RPMI7951 (cell line): ENCODE results near the gene CST9. TPM values are rescaled to one million over a fixed set of nuclear protein-coding genes. Genes with fewer than 3 reads are reported as not detected.
A peak's percentile ranks its signal among the peaks of the same experiment; 100 is the strongest.
"Not testable (repeated sequence)": the region's sequence is repeated elsewhere in the genome, so short reads cannot be mapped to it uniquely, and the experiment has no call there.

Experiments
- DNase-seq: peaks from one replicate; pipeline ENCODE4 v3.0.0-alpha.2; 2012; ENCODE audit warnings: low read depth
- total RNA-seq: library from RNA; depleted of rRNA; stranded (reverse); fragments of >200 nt; shearing (Covaris generic); gene quantifications from 2 replicates; pipeline ENCODE4 v1.2.3, GENCODE V29; 2014

The CST9 gene
- total RNA-seq, 1 experiment from 2014 or later = not detected

DNA sequence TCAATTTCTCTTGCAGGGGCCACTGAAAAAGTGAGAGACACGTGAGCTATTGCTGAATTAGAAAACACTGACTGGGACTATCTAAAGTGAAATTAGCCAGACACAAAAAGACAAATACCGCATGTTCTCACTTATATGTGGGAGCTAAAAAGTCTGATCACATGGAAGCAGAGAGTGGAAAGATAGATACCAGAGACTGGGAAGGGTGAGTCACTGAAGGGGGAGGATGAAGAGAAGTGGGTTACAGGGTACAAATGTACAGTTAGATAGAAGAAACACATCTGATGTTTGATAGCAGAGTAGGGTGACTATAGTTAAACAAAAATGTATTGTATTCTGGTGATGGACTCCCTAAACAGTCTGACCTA is 18.6 kb upstream of the CST9 start:
- peak; percentile 52 for DNase-seq

DNA sequence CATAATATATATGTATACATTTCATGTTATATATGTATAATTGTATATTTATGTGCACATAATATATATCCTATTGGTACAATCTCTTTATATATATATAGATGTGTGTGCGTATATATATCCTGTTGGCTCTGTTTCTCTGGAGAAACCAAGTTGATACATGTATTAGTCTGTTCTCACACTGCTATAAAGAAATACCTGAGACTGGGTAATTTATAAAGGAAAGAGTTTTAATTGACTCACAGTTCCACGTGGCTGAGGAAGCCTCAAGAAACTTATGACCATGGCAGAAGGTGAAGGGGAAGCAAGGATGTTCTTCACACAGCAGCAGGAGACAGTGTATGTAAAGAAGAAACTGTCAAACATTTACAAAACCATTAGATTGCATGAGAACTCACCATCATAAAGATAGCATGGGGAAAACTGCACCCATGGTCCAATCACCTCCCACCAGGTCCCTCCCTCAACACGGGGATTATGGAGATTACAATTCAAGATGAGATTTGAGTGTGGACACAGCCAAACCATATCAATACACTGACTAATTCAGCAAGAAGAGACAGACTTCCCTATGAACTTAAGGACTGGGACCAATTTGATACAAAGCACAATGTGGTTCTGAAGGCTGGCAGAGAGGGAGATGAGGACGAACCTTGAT is 18.1 kb upstream of the CST9 start:
- DNase-seq = no peak

DNA sequence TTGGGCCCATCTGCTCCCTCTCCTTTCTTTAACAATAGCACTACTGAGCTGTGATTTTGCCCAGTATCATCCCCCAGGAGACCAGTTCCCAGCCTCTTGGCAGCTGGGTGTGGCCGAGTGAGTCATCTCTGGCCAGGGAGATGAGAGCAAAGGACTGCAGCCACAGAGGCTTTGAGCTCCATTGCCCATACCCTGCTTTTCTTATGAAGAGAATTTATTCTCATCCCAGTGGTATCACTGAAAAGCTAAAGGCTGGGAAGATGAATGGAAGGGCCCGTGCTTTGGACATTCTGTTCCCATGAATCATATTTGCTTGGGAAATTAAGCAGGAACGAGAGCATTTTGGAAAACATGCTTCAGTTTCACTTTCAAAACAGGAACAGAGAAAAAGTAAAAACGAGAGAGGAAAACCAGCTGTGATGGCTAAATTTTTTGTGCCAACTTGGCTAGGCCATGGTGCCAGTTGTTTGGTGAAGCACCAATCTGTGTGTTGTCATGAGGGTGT is 17.2 kb upstream of the CST9 start:
- DNase-seq = peak; percentile 97

DNA sequence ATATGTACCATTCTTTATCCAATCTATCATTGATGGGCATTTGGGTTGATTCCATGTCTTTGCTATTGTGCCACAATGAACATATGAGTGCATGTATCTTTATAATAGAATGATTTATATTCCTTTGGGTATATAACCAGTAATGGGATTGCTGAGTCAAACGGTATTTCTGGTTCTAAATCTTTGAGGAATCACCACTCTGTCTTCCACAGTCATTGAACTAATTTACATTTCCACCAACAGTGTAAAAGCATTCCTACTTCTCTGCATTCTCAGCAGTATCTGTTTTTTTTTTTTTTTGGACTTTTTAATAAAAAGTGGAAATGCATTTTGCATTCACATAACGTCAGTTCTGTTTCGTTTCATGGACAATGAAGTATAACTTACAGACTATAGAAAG is 16.7 kb upstream of the CST9 start:
- not testable (repeated sequence) for DNase-seq

DNA sequence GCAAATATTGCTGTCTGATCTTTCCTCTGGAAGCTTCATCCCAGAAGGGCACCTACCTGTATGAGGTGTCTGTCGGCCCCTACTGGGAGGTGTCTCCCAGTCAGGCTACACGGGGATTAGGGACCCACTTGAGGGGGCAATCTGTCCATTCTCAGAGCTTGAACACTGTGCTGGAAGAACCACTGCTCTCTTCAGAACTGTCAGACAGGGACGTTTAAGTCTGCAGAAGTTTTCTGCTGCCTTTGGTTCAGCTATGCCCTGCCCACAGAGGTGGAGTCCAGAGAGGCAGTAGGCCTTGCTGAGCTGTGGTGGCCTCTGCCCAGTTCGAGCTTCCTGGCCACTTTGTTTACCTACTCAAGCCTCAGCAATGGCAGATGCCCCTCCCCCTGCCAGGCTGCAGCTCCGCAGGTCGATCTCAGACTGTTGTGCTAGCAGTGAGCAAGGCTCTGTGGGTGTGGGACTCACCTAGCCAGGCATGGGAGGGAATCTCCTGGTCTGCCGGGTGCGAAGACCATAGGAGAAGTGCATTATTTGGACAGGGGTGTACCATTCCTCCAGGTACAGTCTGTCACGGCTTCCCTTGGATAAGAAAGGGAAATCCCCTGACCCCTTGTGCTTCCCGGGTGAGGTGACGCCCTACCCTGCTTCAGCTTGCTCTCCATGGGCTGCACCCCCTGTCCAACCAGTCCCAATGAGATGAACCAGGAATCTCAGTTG is 15.1 kb upstream of the CST9 start:
- not testable (repeated sequence) for DNase-seq

DNA sequence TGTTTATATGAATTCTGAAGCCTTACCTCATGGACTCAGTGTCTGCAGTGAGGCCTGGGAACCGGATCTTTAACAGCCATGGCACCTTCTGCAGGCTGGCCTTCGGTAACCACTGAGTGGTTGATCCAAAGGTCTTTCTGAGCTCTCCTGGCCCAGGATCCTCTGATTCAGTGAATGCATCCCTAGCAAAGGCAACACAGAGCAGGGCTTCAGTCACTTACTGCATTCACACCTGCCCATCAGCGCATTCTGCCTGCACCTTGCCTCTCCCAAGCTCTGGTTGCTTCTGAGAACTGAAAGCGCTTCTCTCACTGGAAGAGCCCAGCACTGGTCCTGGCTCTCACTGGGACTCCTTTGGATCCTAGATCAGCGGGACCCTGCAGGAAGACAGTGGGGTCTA is 8.4 kb upstream of the CST9 start:
- DNase-seq = no peak

DNA sequence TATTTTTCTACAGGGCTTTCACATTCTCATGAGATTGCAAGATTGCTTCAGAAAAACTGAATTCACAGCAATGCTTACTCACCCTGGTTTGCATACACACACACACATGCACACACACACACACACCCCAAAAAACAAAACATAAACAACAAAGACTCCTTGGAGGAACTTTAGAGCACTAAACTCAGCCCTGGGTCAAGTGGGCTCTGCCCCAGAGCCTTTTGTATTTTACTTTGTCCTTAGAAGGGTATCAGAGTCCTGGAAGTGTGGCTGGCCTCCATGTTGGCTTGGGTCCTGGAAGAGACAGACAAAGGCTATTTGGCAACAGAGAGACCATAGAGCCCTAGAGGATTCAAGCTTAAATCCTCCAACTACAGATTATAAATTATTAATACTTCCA is 8.0 kb upstream of the CST9 start:
- DNase-seq = no peak

DNA sequence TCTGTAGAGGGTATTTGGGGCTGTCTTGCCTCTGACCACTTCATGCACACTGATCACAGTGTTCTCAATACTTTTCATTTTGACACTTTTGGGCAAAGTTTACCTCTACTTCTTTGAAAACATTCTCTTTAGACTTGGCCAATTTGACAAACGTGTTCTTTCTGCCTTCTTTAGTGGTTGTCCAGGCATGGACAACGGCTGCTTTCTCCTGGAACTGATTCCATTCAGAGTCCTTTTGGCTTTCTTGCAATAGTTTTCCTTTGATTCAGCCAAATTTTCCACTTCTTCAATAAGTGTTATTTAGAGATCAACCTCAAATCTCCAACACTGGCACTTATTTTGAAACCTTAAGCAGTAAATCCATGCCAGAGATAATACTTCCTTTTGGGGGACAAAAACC is 6.7 kb upstream of the CST9 start:
- DNase-seq = no peak

DNA sequence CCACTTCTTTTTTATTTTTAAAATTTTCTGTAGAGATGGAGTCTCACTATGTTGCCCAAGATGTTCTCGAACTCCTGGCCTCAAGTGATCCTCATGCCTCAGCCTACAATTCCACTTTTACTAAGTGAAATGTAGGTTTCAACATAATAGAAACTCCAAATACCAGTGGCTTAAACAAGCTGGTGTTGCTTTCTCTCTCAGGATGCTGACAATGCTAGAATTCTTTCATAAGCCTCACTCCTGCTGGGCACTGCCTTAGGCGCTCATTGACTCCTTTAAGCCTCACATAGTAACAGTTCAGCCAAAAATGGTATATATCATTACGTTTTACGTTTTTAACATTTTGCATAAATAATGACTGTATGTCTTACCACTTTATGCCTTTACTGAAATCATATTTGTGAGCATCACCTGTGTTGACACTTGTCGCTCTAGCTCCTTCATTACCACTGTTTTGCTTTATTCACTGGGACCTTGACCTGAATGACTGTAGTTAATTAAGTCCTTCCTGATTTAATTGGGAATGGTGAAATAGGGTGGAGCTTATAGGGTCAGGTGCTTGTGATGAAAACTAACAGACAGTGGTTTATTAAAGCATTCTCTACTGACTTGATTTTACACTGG is 3.9 kb upstream of the CST9 start:
- no peak for DNase-seq

DNA sequence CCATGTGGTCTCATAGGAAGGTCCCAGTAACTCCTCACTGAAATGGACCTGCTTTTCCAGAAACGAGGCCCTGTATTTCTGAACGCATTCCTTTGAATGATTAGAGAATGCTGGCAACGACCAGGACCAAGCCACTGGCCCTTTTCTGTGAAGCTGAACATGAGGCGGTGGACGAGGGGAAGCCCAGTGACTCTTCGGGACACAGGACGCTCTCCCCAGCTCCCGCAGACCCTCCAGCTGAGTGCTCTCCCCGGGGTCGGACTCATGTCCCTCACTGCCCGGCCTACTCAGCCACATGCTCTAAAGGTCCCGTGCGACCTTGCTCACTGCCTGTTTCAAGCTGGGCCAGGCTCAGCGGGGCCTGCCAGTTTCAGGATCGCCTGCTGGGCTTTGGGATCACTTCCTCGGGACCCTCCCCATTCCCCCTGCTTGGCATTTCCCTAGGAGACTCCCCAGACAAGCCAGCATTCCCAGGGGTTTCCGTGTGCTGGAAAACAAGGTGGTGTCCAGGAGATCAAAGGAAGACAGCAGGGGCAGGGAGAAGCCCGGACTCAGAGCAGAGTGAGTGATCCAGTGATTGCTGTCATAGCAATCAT is 2.6 kb upstream of the CST9 start:
- DNase-seq = no peak

DNA sequence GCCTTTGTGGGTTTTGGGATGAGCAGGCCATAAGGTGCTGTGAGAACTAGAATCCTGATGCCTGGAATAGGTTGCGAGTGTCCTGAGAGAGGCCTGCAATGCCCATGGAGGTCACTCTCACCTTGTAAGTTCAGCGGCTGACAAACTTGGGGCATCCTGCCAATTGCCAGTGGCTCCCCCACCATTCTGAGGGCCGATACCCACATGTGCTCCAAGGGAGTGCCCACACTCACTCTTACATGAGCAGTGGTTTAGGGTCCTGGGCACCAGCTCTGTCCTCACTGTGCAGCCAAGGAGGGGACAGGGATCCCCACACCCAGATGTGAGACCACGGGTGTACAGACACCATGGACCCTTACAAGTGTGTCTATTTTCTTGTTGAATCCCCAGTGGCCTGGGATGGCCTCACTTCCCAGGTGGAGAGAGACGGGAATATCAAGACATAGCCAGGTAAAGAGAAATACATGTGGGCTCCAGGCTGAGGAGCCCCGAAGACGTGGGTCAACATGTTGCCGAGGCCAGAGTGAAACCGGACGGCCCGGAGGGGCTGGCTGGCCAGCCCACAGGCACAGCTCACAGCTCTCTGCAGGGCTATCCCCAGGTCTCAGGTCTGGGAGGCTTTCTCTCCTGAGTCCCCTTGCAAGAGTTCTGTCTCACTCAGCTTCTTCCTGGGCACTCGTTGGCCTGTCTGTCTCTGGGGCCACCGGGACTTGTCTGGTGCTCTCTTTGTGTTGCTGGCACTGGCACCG is 2.0 kb upstream of the CST9 start:
- DNase-seq = no peak

DNA sequence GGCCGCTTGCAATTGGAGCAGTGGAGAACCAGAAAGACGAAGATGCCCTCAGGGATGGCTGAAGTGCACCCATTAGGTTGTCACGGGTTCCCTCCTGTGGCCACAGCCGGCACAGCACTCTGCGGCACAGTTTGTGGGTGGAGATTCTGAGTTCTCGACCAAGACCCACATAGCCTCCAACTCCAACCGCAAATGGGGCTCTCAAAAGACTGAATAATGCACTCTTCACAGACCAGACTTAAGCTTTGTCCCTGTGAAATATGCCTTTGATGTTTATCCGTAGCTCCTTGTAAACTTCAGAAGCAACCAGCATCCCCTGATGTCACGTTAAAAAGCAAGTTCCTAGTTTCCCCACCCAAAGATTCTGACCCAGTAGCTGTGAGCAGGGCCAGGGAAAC is 934 bp upstream of the CST9 start:
- DNase-seq = peak; percentile 84

DNA sequence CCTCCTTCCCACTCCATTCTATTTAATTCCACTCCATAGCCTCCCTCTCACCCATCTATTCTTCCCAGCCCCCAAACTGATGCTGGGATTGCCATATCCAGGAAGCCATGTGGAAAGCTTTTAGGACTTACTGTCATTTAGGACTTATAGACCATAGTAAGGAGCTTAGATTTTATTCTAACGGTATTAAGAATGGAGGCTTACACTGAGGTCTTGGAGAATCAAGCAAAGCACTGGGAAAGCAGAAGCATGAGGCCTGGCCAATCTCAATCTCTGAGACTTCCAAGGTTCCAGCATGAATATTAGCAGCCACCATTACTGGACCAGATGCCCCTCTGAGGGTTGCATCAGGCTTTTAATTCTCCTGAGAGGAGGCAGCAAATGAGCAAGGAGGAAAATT is 1.4 kb downstream of the CST9 start:
- no peak for DNase-seq

DNA sequence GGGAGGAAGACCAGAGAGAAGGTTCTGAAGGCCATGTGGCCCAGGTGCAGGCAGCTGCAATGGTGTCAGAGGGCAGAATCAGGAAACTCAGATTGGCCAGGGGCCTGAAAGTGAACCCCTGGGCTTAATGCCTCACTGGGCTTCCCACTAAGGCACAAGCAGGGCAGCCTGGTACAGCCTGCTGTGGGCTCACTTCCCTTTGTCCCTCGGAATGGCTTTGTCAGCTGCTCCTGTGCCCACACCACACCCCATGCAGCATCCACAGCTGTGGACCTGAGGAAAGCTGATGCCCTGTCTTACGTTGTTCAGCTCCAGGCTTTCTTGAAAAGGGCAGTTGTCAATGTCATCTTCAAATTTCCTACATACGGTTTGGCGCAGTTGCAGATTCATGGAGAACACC is 2.4 kb downstream of the CST9 start:
- no peak for DNase-seq

DNA sequence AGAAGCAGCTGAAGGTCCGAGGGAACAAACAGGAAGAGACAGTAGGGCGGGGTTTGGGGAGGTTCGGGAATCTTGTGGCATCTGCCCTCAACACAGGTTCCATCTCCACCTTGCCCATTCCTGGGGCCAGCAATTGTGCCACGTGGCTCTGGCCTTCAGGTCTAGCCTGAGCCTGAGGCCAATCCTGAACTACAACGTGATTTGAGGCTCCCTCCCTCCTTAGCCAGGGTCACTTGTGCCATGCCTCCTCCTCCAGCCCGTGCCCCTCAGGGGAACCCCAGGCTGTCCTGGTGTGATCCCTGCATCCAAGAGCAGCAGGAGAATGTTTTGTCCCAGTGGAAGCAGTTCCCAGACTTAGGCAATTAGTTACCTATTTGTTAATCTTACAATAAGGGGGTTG is 3.0 kb downstream of the CST9 start:
- no peak for DNase-seq

DNA sequence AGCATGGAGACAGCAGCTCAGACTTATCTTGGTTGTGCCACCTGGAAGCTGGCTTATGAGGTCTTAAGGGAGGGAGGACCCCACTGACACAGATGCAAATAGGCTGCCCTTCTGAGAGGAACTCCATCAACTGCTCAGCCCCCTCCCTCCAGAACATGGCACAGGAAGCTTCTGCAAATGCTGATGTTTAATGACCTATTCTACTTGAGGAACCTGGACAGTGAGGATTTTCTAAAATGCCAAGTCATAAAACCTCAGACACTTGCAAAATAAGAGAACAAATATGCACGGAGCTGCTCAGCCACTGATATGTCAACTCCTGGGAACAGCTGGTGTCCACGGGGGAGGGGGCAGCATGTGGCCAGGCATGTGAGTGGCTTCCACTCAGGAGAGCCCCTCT is 3.5 kb downstream of the CST9 start:
- DNase-seq = no peak

DNA sequence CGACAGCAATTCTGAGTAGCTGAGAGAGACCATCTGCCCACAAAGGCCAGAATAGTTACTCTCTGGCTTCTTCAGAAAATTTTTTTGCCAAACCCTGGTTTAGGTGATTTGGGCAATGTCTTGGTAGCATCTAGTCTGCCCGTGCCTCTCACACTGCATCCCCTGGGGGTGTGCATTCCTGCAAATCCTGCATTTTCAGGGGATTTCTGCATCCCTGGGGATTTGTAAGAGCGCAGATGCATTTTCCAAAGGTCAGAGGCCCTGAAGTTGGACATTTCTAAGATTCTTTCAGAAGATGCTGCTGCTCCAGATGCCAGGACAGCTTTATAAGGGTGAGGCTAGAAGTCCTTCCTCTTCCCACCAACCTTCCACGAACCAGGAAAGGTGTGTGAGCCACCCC is 4.0 kb downstream of the CST9 start:
- no peak for DNase-seq

DNA sequence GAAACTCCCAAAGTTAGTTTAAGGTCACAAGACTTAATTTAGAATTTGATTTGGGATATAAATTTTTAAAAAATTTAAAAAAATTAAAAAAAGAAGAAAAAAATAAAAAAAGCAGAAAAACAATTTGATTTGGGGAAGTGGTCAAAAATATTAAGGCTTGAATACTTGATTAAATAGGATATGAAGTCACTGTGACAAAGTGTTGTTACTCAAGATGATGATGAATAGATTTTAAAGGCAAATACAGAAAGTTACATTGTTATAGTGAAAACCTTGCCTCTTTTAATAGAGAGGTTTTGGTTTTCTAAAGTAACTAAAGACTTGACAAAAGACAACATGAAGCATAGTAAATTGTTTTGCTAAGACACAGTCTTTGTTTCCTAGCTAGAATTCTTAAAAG is 7.2 kb downstream of the CST9 start:
- no peak for DNase-seq

DNA sequence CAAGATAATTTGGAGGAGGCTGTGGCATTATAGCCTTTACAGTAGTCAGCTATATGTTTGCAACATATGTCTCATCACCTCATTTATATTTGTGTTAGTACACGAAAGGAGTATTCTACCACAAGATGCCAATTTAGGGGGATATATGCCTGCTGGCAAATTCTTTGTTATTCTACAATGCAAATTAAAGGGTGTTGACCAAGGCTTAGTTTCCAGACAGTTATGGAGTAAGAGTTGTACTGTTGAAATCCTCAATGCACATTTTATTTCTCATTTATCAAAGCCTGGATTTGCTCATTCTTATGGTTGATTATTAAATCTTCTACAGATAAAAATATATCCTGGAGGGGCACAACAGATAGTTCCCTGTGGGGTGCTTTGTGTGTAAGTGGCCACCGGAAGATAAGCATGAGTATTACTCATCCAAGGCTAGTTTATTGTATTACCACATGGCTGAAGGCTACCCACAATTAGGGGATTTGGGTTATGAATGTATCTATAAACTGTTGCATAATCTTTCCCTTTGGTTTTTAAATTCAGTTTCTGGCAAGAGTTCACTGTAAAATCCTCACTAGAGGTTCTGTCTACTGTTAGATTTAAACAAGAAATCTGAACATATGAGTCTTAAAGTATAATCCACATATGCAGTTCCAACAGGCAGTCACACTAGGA is 9.0 kb downstream of the CST9 start:
- DNase-seq = peak; percentile 59

DNA sequence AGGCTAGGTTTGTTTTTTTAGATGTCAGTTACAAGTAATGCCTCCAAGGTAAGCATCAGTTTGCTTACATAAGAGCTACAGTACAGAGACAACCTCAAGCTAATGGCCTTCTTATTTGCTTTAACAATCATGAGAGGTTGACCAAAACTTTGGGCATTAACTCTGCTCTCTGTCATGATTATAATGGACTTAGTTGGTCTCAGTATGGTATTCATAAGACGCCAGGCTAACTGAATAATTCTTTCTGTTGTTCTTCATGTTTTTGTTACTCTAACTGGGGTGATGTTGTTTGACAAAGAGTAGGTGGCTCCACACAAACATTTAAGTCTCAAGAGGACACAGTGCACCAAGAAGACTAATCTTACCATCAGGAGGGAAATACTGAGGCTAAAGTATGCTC is 9.8 kb downstream of the CST9 start:
- DNase-seq = no peak
